ENCODE data around the gene TAOK1. TPM values are rescaled to one million over a fixed set of nuclear protein-coding genes. Genes with fewer than 3 reads are reported as not detected.

TAOK1 gene
- total and polyA plus RNA-seq, 2 experiments from 2014 or later: 5.2 to 46.1 TPM

DNA sequence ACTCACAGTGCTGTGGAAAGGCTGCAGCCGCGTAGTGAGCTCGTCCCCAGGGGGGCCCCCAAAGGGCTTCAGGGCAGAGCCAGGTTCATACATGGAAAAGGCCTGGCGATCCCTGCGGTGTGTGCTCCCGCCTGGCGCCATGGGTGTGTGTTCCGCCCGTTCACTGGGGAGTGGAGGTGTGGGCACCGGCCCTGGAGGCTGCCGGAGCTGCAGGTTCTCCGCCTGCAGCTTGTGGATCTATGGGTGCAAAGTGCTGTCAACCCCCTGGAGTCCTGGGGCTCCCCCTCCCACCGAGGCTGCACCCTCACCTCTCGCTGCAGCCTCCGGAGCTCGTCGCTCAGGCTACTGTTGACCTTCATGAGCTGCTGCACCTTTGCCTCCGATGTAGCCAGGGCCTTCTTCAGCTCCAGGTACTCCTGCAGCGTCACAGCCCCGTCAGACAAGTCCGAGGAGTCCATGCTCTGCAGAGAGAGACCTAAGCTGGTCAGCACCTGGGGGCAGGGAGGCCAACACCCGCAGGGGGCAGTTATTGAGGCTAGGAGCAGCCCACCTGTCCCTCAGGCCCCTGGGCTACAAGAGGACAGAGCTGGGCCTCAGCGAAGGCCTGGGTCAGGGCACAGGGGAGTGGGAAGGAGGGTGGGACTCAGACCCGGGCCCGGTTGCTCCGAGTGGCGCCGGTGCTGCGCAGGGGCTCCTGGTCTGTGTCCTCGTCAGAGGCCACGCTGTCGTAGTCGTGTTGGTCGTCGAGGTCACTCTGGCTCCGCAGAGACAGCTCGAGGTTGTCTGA is 186.2 kb downstream of the TAOK1 start:
- Histone ChIP-seq H3K9me3 (ENCODE audit: low read depth) (no peaks in the 10 kb centered on the region), H3K36me3 (replicated peaks; ENCODE audit: insufficient read depth, low read depth) (no peaks in the 10 kb centered on the region), H3K27me3 (no peaks in the 10 kb centered on the region), H3K4me2 (no peak overlapping the region), H4K20me1 (ENCODE audit: insufficient read depth, poor library complexity, severe bottlenecking) (no peaks in the 10 kb centered on the region), H3K9me2 (replicated peaks; ENCODE audit: insufficient read depth) (no peaks in the 10 kb centered on the region), H3K27ac (no peak overlapping the region), H3K4me1 (ENCODE audit: insufficient read depth) (peaks cover 19% of the 10 kb centered on the region), H2AFZ (no peak overlapping the region), H3K4me3 (no peak overlapping the region), H3K79me2 (peaks cover 4% of the 10 kb centered on the region)
- WGBS (ENCODE audit: low lambda C conversion rate, missing lambda C conversion rate): 95% methylated on average over 37 of the region's 37 CpGs
- DNase-seq (ENCODE audit: low spot score): no peak
- TF ChIP-seq, protein P1, sequence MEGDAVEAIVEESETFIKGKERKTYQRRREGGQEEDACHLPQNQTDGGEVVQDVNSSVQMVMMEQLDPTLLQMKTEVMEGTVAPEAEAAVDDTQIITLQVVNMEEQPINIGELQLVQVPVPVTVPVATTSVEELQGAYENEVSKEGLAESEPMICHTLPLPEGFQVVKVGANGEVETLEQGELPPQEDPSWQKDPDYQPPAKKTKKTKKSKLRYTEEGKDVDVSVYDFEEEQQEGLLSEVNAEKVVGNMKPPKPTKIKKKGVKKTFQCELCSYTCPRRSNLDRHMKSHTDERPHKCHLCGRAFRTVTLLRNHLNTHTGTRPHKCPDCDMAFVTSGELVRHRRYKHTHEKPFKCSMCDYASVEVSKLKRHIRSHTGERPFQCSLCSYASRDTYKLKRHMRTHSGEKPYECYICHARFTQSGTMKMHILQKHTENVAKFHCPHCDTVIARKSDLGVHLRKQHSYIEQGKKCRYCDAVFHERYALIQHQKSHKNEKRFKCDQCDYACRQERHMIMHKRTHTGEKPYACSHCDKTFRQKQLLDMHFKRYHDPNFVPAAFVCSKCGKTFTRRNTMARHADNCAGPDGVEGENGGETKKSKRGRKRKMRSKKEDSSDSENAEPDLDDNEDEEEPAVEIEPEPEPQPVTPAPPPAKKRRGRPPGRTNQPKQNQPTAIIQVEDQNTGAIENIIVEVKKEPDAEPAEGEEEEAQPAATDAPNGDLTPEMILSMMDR (IDR thresholded peaks at IDR 0.05; ENCODE audit: poor library complexity): no peak
- TF ChIP-seq EZH2phosphoT487 (IDR thresholded peaks at IDR 0.05; ENCODE audit: low read depth, severe bottlenecking, unreplicated experiment) (no peak), EZH2 (IDR thresholded peaks at IDR 0.05; ENCODE audit: borderline replicate concordance) (no peak)

DNA sequence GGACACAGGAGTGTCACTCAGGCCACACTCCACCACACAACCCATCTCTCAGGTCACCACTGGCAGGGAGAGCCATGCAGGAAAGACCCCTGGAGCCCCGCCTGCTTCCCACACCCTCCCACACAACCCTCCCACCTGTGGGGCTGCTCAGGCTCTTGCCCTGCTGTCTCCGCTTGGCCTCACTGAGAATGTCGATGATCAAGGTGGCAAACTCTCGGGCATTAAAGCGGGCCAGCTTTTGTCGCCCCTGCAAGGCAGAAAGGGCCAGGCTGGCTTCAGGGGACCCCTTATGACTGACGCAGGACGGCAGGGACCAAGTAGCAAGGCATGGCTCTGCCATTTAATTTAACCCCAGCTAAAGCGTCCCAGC is 186.8 kb downstream of the TAOK1 start:
- Histone ChIP-seq H3K9me3 (ENCODE audit: low read depth) (no peaks in the 10 kb centered on the region), H3K4me2 (no peak overlapping the region), H4K20me1 (ENCODE audit: insufficient read depth, poor library complexity, severe bottlenecking) (no peaks in the 10 kb centered on the region), H3K36me3 (replicated peaks; ENCODE audit: insufficient read depth, low read depth) (no peaks in the 10 kb centered on the region), H3K27ac (no peak overlapping the region), H2AFZ (no peak overlapping the region), H3K27me3 (no peaks in the 10 kb centered on the region), H3K9me2 (replicated peaks; ENCODE audit: insufficient read depth) (no peaks in the 10 kb centered on the region), H3K4me1 (ENCODE audit: insufficient read depth) (peaks cover 19% of the 10 kb centered on the region), H3K79me2 (peaks cover 4% of the 10 kb centered on the region), H3K4me3 (no peak overlapping the region)
- no peak for TF ChIP-seq EZH2phosphoT487 (IDR thresholded peaks at IDR 0.05; ENCODE audit: low read depth, severe bottlenecking, unreplicated experiment)
- no peak for TF ChIP-seq EZH2 (IDR thresholded peaks at IDR 0.05; ENCODE audit: borderline replicate concordance)
- TF ChIP-seq, protein P1 (IDR thresholded peaks at IDR 0.05; ENCODE audit: poor library complexity): no peak
- WGBS (ENCODE audit: low lambda C conversion rate, missing lambda C conversion rate): 98% methylated on average over 9 of the region's 9 CpGs
- no peak for DNase-seq (ENCODE audit: low spot score)

DNA sequence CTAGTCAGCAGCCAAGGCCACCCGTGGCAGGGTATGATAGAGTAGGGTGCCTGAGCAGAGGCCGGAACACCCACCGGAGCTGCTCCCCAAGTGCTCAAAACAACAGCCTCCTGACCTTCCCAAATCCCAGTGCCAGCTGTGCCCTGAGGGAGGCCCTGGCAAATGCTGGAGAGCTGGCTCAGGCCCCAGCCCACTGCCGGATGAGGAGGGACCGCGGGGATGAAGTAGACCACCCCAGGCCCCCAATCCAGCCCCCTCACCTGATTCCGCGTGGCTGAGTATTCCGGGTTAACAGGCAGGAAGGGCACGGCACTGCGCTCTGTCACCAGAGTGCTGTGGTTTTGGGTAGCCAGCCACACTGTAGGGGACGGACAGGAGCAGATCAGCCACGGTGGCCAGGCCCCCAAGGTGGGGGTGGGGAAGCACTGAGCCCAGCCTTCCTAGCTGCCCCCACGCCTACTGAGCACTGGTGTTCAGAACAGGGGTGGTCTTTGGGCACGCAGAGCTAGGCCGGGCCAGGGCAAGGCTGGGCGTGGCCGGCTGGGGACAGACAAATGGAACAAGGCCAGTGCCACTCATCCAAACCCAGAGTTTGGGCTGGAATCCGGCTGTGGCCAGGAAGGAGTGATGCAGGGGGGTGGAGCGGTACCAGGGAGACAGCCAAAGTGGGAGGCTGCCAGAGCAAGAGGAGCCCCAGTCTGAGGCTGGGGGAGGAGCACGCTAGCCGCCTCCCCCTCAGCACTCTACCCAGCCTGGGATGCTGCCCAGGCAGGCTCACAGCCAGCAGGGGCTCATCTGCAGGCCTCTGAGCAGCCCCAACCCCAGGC is 187.4 kb downstream of the TAOK1 start:
- Histone ChIP-seq H4K20me1 (ENCODE audit: insufficient read depth, poor library complexity, severe bottlenecking) (no peaks in the 10 kb centered on the region), H3K27me3 (no peaks in the 10 kb centered on the region), H3K79me2 (peaks cover 4% of the 10 kb centered on the region), H3K9me3 (ENCODE audit: low read depth) (no peaks in the 10 kb centered on the region), H3K4me1 (ENCODE audit: insufficient read depth) (peaks cover 12% of the 10 kb centered on the region), H2AFZ (no peak overlapping the region), H3K27ac (no peak overlapping the region), H3K36me3 (replicated peaks; ENCODE audit: insufficient read depth, low read depth) (no peaks in the 10 kb centered on the region), H3K4me2 (no peak overlapping the region), H3K4me3 (no peak overlapping the region), H3K9me2 (replicated peaks; ENCODE audit: insufficient read depth) (no peaks in the 10 kb centered on the region)
- WGBS (ENCODE audit: low lambda C conversion rate, missing lambda C conversion rate): 93% methylated on average over 22 of the region's 22 CpGs
- no peak for DNase-seq (ENCODE audit: low spot score)
- TF ChIP-seq, protein P1 (IDR thresholded peaks at IDR 0.05; ENCODE audit: poor library complexity): no peak
- TF ChIP-seq EZH2phosphoT487 (IDR thresholded peaks at IDR 0.05; ENCODE audit: low read depth, severe bottlenecking, unreplicated experiment) (no peak), EZH2 (IDR thresholded peaks at IDR 0.05; ENCODE audit: borderline replicate concordance) (no peak)

Measured in hepatocyte (in vitro differentiated cells).